ENCODE results near the gene MPV17L2.
A peak's percentile ranks its signal among the peaks of the same experiment; 100 is the strongest.

The MPV17L2 gene

DNA sequence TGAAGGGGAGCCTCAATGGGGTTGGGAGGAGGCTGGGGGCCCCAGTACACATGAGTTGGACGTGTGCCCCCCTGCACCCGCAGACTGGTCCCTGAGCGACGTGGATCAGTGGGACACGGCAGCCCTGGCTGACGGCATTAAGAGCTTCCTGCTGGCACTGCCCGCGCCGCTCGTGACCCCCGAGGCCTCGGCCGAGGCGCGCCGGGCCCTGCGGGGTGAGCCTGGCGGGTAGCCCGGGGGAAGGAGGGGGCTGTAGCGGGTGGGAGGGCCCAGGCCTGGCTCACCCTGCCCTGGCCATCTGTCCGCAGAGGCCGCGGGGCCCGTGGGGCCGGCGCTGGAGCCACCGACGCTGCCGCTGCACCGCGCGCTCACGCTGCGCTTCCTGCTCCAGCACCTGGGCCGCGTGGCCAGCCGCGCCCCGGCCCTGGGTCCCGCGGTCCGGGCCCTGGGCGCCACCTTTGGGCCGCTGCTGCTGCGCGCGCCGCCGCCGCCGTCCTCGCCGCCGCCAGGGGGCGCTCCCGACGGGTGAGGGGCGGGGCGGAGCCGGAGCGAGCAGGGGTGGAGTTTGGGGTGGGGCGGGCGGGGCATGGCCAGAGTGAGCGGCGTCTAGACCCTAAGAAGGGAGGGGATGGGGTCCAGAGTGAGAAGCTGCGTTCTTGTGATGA is 31.9 kb upstream of the MPV17L2 start:
- DNase-seq, result peak; percentile 54

GRCh38 chr19:18161636-18162002 is 31.4 kb upstream of the MPV17L2 start:
- no peak for DNase-seq

DNA sequence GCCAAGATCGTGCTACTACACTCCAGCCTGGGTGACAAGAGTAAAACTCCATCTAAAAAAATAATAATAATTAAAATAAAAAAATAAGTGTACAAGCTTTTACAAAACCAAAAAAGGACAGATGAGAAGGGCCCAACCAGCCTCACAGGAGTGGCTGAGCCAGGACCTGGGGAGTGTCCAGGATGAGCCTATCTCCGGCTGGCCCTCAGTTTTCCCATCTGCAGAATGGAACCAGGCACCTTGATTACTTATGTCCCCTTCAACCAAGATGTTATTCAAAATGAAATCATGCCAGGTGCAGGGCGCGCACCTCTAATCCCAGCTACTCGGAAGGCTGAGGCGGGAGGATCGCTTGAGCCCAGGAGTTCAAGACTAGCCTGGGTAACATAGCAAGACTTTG is 28.9 kb upstream of the MPV17L2 start:
- no peak for DNase-seq

DNA sequence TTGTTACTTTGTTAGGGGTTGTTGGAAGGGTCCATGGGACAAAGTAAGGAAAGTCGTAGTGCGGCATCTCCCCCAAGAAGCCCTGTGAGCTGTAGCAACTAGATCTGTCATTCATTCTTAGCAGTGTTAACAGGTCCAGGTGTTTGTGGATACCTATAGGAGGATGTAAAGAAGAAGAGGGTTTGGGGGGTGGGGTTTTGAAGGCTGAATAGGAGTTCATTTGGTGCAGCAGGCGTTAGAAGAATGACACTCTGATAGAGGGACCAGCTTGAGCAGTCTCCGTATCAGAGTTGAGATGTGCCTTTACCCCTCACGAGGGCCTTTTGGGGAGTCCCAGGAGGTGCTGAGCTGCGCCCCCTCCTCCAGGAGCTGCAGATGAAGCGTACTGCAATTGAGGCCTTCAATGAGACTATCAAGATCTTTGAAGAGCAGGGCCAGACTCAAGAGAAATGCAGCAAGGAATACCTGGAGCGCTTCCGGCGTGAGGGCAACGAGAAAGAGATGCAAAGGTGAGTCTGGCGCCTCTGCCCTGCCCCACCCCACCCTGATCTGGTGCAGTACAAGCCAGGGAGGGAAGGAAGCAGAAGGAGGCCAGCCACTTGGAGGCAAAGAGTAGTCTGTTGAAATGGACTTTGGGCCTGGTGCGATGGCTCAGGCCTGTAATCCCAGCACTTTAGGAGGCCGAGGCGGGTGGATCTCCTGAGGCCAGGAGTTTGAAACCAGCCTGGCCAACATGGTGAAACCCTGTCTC is 27.0 kb upstream of the MPV17L2 start:
- no peak for DNase-seq

- no peak for DNase-seq
Observed at GRCh38 chr19:18167011-18167410, 26.0 kb upstream of the MPV17L2 start.

GRCh38 chr19:18167975-18168645 is 24.9 kb upstream of the MPV17L2 start:
- DNase-seq, result no peak

DNA sequence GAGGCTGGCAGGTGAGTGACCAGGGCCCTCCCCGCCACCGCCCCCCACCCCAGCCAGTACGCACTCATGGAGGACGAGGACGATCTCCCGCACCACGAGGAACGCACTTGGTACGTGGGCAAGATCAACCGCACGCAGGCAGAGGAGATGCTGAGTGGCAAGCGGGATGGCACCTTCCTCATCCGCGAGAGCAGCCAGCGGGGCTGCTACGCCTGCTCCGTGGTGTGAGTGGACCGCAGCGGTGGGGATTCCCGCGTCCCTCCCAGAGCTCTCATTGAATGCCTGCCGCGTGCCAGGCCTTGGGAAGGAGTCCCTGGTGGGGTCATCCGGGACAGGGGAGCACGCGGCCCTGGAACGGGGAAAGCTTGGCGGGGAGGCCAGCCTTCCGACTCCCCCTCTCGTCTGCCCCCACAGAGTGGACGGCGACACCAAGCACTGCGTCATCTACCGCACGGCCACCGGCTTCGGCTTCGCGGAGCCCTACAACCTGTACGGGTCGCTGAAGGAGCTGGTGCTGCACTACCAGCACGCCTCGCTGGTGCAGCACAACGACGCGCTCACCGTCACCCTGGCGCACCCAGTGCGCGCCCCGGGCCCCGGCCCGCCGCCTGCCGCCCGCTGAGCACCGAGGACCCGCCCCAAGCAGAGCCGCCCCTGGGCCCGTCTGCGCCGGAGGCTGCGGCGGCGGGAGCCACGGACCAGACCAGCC is 24.2 kb upstream of the MPV17L2 start:
- DNase-seq, result no peak

DNA sequence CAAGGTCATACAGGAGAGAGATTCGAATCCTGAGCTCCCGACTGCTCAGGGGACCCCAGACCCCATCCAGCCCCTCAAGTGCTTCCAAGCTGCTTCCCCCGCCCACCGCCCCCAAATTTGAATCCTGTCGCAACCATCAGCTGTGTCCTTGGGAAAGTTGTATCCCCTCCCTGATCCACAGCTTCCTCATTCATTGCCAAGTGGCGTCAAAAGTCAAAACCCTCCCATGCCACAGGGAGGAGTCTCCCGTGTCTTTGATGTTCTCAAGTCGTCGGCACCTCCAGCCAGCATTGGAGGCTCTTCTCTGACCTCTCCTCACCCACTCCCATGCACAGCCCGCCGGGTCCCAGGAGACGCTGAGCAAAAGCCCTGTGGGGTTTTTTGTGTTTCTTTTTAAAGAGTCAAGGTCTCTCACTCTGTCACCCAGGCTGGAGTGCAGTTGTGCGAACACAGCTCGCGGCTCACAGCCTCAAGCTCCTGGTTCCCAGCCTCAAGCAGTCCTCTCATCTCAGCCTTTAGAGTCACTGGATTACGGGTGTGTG is 22.2 kb upstream of the MPV17L2 start:
- DNase-seq, result no peak

DNA sequence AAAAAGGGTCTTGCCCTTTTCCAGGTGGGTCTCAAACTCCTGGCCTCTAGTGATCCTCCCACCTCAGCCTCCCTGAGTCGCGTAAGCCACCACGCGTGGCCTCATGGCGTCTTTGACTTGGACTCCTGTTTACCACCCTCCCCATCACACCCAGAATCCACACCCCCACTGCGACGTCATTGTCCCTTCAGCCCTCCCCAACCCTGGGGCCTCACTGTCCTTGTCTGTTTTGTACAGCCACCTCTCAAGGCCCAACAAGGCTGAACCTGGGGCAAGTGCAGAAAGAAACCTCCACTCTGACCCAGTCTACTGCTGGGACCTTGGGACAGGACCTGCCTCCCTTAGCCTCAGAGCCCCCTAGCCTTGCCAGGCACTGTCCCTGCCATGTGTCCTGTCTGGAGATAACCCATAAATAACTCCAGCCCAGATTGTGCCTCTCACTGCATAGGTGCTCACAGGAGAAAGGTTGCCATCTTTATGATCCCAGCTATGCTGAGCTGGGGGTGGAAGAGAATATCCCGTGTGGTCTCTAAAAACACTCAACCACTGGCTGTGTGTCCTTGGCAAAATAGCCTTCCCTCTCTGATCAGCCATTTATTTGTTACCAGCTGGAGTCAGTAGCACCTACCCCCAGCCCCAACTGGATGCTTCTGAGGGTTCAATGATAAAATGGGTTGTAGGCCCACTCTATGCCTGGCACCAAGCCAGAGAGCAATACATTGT is 21.3 kb upstream of the MPV17L2 start:
- no peak for DNase-seq

DNA sequence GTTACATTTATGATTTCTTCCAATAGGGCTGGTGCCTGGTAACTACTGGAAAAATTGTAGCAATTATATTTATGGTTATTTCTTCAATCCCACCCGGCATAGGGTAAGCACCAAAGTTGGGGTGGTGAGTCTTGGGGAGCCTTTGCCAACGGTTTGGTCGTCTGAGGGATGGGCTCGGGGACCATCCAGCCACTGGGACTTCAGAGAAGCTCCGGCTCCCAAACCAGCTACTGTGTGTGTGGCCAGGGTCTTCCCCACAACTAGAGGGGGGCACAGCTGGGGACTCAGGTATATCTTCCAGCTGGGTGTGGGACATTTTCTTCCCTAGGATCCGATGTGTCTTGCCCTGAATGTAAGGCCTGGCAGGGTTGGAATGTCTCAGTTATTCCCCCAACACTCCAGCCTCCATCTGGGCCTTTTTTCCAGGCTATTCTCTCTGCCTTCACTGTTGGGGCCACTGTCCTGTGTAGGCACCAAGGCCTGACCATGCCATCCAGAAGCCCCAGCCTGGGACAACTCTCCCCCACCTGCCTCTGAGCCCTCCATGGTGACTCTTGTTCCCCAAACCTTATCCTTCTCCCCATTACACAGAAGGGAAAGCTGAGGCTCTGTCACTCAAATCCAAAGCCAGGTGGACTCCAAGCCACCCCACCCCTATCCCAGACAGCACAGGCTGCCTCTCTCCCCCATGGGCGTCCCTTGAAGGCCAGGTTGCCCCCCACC is 20.5 kb upstream of the MPV17L2 start:
- DNase-seq, result no peak

DNA sequence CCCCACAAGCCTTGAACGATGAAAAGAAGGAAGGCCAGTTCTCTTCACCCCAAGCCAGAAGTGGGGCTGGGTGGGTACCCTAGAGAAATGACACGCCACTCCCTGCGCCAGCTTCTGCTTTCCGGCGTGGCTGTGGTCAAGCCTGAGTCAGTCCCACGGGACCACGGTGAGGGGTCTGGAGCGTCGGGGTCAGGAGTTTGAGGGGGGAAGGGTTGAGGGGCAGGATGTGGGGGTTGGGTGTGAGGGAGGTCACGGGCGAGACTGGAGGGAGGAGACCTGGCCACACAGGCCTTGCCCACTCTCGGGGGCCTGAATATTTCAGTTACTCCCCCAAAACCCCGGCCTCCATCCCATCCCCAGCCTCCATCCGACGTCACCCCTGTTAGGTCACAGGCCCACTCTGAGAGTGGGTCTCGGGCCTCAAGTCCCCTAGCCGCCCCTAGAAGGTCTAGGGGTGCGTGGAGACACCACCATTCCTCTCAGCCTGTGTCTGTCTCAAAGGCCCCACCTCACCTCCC is 19.9 kb upstream of the MPV17L2 start:
- no peak for DNase-seq

DNA sequence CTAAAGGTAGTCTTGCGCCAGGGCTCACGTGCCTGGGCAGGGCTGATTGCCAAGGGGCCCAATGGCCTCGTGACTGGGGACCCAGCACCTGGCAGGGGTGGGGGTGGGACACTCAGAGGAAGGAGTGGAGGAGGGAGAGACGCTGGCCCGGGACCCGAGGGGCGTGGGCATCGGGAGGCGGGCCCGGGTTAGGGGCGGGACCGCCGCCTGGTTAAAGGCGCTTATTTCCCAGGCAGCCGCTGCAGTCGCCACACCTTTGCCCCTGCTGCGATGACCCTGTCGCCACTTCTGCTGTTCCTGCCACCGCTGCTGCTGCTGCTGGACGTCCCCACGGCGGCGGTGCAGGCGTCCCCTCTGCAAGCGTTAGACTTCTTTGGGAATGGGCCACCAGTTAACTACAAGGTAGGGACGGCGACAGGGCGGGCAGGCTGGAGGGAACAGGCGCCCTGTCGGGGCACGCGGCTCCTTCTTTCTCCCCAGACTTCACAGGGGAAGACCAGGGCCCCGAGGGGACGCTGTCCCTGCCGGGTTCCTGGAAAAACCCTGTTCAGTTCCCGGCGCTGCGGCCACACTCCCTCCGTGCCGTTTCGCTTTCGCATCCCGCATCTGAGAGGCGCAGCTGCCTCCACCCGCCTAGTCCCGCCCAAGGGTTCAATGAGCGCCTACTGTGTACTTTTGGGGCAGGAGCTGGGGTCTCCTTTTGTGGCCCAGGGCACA is 19.3 kb upstream of the MPV17L2 start, which contains the start of gene IFI30:
Gene IFI30 (plus strand): TSS at position 242 of the 717 bp plus-strand sequence. CDS start 29 bp downstream, at position 271.
- peak; percentile 24 for DNase-seq

GRCh38 chr19:18174983-18175382 is 18.0 kb upstream of the MPV17L2 start:
- no peak for DNase-seq

- no peak for DNase-seq
Observed at GRCh38 chr19:18176367-18177310, 16.4 kb upstream of the MPV17L2 start.

DNA sequence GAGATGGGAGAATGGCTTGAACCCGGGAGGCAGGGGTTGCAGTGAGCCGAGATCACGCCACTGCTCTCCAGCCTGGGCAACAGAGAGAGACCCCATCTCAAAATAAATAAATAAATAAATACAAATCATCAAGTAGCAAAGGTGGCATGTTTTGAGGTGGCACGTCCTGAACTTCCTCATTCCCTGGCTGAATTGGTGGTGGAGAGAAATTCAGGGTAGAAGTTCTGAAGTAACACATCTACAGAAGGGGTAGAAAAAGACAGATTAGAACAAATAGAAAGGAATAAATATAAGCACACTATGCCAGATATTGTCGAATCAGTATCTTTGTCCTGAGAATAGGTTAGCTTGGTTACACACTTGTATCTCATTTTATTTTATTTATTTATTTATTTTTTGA is 13.1 kb upstream of the MPV17L2 start:
- DNase-seq, result no peak

- DNase-seq, result no peak
Observed at GRCh38 chr19:18183529-18183928, 9.5 kb upstream of the MPV17L2 start.

GRCh38 chr19:18185538-18185937 is 7.5 kb upstream of the MPV17L2 start:
- no peak for DNase-seq

GRCh38 chr19:18190278-18190677 is 2.7 kb upstream of the MPV17L2 start:
- DNase-seq, result no peak

GRCh38 chr19:18191640-18192062 is 1.4 kb upstream of the MPV17L2 start:
- DNase-seq, result no peak

All from fibroblast of skin of abdomen (primary cell).